GM18951 (cell line): Measurements from ENCODE around the gene CIAO3.

ENCODE experiments used
- POLR2A ChIP-seq: IDR thresholded peaks from 4 replicates; pipeline ENCODE4 v1.6.1; 2011; ENCODE audit warnings: mild to moderate bottlenecking; ENCODE audit not compliant: insufficient read length, insufficient read depth; ENCODE audit errors: extremely low read depth
- in situ Hi-C: fragments of 300-500 bp; cut with MboI; formaldehyde crosslinking; loops from one replicate; pipeline ENCODE4 v1.12.0; 2022; ENCODE audit warnings: low sequenced_read_pairs, mixed read lengths, inconsistent platforms; ENCODE audit not compliant: unreplicated experiment

The CIAO3 gene

DNA sequence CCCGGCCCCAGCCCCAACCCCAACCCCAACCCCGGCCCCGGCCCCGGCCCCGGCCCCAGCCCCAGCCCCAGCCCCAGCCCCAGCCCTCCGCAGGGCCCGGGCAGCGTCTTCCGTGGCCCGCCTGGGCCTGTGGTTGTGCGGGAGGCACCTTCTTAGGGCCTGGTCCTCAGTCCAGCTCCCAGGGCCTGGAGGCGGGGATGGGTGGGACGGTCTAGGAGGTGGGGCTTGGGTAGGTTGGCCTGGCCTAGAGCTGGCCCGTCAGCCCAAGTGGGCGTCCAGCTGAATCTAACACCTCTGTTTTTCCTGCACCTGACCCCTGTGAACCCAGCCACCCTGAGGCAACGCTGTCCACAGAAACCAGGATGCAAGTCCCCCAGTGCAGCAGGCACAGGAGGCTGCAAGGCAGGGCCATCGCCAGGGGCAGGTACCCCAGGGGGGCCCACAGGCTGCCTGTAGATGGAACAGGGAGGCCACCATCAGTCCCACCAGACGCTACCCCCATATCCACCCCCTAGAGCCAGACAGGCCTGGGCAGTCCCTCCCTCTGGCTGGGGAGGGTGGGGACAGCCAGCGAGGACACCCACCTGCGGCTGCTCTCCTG is 28.5 kb upstream of the CIAO3 start:
- no peak for TF ChIP-seq POLR2A
- in situ Hi-C loops: no loop called here

GRCh38 chr16:768428-768827 is 27.6 kb upstream of the CIAO3 start:
- TF ChIP-seq POLR2A: no peak
- in situ Hi-C loops: no loop called here

GRCh38 chr16:767743-768235 is 27.0 kb upstream of the CIAO3 start:
- in situ Hi-C loops: no loop called here
- TF ChIP-seq POLR2A: no peak

- in situ Hi-C loops: no loop called here
- no peak for TF ChIP-seq POLR2A
These were observed 26.2 kb upstream of the CIAO3 start for GRCh38 chr16:766820-767640.

DNA sequence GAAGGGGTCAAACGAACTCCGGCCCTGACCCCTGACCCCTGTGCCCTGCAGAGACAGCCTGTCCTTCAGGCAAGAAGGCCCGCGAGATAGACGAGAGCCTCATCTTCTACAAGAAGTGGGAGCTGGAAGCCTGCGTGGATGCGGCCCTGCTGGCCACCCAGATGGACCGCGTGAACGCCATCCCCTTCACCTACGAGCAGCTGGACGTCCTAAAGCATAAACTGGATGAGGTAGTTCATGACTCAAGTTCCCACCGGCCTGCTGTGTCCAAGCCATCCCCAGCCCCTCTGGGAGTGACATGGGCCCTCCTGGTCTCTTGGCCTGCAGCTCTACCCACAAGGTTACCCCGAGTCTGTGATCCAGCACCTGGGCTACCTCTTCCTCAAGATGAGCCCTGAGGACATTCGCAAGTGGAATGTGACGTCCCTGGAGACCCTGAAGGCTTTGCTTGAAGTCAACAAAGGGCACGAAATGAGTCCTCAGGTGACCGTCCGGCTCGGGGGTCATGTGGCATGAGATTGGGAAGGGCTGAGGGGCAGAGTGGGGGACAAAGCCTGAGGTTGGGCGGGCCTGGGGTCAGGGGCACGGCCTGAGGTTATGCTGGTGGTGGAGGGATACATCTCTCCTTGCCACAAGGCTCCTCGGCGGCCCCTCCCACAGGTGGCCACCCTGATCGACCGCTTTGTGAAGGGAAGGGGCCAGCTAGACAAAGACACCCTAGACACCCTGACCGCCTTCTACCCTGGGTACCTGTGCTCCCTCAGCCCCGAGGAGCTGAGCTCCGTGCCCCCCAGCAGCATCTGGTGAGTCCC is 25.4 kb upstream of the CIAO3 start:
- no peak for TF ChIP-seq POLR2A

DNA sequence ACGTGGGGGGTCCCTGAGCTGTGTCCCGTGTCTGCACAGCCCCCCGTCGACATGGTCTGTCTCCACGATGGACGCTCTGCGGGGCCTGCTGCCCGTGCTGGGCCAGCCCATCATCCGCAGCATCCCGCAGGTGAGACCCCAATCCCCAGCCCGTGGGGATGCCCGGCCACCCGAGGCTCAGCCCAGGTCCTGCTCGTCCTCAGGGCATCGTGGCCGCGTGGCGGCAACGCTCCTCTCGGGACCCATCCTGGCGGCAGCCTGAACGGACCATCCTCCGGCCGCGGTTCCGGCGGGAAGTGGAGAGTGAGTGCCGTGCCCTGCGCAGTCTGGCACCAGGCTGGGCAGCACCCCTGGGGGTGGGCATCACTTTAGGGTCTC is 24.7 kb upstream of the CIAO3 start:
- TF ChIP-seq POLR2A: no peak
- in situ Hi-C loops: no loop called here

More for the DNA sequence above, 25.4 kb upstream of the CIAO3 start:
- in situ Hi-C loops: no loop called here

DNA sequence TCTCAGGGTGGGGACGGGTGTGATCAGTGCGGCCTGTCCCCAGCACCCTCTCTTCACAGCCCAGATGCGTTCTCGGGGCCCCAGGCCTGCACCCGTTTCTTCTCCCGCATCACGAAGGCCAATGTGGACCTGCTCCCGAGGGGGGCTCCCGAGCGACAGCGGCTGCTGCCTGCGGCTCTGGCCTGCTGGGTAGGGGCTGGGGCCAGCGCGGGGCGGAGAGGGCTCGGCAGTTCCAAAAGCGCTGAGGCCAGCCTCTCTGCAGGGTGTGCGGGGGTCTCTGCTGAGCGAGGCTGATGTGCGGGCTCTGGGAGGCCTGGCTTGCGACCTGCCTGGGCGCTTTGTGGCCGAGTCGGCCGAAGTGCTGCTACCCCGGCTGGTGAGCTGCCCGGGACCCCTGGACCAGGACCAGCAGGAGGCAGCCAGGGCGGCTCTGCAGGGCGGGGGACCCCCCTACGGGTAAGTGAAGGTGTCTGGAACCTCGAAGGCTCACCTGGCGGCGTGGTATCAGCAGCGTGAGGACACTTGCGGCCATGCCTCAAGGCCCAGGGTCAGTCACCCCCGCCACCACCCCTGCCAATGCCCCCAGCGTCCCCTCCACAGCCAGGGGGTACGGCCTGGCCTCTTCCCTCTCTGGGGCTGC is 24.2 kb upstream of the CIAO3 start:
- no peak for TF ChIP-seq POLR2A
- in situ Hi-C loops: no loop called here

DNA sequence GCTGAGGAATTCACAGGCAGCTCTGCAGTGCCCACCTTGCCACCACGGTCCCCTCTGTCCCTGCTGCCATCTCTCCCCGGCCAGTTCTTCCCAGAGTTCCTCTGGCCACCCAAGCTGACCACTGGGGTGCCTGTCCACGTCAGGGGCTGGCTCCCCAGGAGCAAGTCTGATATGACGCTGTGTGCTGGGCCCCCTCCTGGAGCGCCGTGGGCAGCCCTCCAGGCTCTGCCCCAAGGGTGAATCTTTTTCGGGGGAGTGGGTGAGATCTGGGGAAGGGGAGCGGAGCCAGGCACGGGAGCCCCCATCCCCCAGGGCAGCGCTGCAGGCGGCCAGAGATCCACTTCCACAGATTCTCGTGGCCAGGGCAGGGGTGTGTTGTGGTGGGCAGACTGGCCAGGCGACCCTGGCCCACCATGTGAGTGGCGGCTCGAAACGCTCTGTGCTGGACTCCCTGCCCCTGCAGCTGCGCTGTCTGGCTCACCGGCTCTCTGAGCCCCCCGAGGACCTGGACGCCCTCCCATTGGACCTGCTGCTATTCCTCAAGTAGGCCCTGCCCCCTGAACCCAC is 23.5 kb upstream of the CIAO3 start:
- in situ Hi-C loops: no loop called here
- TF ChIP-seq POLR2A: no peak

GRCh38 chr16:763369-764183 is 22.8 kb upstream of the CIAO3 start:
- TF ChIP-seq POLR2A: no peak
- in situ Hi-C loops: no loop called here

DNA sequence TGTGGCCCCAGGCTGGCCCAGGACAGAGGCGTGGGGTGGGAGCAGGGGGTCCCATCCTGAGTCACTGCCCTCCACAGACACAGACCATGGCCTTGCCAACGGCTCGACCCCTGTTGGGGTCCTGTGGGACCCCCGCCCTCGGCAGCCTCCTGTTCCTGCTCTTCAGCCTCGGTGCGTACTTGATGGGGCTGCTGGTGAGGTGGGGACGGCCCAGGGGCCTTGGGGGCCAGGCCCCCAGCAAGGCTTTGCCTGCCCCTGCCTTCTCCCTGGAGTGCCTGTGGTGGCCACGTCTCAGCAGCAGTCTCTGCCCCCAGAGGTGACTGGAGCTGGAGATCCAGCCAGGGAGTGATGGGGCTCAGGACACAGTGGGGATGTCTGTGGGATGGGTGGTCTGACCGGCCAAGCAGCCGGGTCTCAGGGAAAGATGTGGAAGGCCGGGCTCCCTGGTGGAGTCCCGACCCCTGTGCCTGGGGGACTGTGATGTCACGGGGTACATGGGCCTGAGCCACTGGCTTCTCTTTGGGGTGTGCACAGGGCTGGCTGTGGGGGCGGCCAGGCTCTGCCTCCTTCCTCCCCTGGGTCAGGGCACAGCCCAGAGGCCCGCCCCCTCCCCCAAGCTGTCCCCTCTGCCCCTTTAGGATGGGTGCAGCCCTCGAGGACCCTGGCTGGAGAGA is 21.9 kb upstream of the CIAO3 start:
- no peak for TF ChIP-seq POLR2A
- in situ Hi-C loops: no loop called here
